HG02870 (cell line): ENCODE measurements around the gene ADRA1B.

ENCODE experiments used
- ATAC-seq: cut with Tn5 transposase; IDR thresholded peaks from one replicate; pipeline ENCODE4 v1.9.1; 2021; ENCODE audit warnings: mild to moderate bottlenecking, moderate library complexity; ENCODE audit not compliant: unreplicated experiment

Gene ADRA1B

DNA sequence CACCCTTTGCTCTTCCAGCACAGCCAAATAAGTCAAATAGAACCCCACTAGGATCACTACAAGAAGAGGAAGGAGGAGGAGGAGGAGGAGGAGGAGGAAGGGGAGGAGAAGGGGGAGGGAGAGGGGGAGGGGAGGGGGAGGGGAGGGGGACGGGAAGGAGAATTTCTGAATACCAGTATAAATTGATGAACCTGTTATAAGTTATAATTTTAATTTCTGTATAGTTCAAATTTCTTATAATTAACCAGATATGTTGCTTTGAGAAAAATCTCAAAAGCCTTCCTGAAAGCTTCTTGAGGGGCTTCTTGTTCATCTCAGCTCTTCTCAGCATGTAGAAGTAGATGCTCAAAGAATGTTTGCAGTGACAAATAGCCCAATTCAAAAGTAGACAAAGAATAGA lies 15.0 kb upstream of the ADRA1B start:
- no peak for ATAC-seq

DNA sequence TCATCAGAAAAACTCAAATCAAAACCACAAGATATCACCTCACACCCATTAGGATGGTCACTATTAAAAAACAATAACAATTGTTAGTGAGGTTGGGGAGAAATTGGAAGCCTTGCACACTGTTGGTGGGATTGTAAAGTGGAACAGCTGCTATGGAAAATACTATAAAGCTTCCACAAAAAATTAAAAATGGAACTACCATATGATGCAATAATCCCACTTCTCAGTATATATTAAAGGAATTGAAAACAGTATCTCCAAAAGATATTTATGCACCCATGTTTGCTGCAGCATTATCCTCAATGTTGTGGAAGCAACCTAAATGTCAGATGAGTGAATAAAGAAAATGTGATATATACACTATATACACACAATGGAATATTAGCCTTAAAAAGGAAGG lies 14.5 kb upstream of the ADRA1B start:
- ATAC-seq, result no peak

DNA sequence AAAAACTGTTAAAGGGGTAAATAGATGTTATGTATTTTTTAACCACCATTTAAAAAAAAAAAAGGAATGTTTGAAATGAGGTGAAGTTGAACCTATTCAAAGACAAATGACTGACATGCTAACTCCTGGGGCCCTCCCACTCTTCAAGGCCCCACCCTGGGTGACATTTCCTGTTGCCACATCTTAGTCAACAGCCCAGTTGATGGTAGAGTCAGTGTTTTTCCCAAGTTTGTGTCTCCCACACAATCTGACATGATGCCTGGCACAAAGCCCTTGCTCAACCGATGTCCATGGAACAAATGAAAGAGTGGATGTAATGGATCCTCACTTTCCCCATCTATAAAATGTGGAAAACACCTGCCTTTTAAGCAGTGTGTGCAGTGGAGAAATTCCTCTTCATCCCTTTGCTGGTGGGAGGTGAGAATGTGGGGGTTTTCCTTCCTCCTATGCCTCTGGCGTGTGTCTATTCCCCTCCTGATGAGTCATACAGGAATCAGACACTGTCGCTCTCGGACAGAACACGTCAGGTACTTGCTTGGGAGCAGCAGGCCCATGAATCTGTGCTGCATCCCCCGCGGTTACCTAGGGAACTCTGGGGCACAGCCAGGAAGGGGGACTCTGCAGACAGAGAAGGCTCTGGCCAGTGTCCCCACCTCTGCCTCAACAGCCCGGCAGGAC lies 13.7 kb upstream of the ADRA1B start:
- no peak for ATAC-seq

- ATAC-seq, result no peak
Observed at GRCh38 chr5:159903131-159903530, 13.2 kb upstream of the ADRA1B start.

- no peak for ATAC-seq
Observed at GRCh38 chr5:159904874-159905273, 11.4 kb upstream of the ADRA1B start.

- no peak for ATAC-seq
Observed at GRCh38 chr5:159905496-159905895, 10.8 kb upstream of the ADRA1B start.

GRCh38 chr5:159906463-159906862 lies 9.8 kb upstream of the ADRA1B start:
- ATAC-seq, result no peak

GRCh38 chr5:159906943-159907342 lies 9.3 kb upstream of the ADRA1B start:
- no peak for ATAC-seq

DNA sequence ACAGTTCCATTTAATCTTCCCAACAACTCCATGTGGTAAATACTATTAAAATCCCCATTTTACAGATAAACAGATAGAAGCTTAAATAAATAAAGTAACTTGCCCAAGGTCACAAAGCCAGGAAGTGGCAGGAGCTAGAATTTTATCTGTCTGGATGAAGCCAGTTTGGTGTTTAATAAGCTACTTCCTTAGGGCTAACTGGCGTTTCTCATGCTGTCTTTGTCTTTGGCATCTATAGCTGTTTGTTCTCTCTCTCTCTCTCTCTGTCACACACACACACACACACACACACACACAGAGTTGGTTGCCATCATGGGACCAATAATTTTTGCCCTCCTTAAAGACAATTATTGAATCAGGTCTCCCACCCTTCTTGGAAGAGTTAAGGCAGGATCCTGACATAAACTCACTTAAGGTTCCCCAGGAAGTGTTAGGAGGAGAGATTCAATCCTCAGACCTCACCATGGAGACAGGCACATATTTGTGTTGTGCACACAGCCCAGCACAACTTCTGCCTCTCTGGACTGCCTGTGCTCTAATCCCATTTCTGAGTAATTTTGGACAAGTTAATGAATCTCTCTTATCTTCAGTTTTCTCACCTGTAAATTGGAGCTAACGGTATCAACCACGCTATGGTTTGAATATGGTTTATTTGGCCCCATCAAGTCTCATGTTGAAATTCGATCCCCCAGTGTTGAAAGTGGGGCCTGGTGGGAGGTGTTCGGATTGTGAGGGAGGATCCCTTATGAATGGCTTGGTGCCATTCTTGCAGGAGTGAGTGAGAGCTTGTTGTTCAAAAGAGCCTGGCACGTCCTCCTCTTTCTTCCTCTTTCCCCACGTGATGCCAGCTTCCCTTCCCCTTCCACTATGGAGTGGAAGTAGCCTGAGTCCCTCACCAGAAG lies 8.3 kb upstream of the ADRA1B start:
- ATAC-seq, result no peak

- ATAC-seq, result no peak
Observed at GRCh38 chr5:159908591-159908940, 7.7 kb upstream of the ADRA1B start.

DNA sequence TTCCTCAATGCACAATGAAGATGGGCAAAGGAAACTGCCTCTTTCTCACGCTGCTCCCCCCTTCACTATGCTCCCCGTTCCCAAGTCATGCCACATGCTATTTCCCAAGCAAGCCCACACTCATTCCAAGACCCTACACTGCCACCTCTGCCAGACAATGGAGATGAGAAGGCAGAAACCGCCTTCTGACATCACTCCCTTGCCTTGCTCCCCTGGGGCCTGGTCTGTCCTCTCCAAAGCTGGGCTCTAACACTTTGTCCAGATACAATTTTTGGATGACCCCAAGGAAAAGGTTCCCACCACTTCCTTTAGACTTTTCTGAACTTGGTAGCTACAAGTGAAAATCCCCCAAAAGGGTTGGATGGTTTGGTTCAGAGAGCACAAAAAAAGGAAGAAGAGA lies 7.2 kb upstream of the ADRA1B start:
- ATAC-seq, result no peak

DNA sequence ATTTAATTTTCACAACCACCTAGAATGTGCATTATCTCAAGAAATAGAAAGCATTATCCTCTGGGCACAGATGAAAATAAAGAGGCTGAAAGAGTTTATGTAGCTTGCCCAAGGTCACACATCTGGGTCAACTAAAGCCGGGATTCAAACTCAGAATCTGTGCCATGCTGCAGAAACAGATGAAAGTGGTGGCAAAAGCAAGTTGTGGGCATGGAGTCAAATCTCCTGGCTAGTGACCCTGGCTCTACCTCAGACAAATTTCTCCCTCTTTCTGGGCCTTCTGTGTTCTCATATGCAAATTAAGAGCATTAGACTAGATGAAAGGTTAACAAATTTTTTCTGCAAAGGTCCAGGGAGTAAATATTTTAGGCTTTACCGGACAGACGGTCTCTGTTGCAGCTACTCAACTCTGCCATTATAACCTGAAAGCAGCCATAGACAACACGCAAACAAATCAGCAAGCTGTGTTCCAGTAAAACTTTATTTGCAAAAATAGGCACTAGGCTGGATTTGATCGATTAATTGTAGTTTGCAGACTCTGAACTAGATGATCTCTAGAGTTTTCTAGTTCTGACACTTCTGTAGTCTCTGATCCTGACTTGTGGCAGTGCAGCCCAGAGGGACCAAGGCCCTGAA lies 6.0 kb upstream of the ADRA1B start:
- ATAC-seq, result no peak

DNA sequence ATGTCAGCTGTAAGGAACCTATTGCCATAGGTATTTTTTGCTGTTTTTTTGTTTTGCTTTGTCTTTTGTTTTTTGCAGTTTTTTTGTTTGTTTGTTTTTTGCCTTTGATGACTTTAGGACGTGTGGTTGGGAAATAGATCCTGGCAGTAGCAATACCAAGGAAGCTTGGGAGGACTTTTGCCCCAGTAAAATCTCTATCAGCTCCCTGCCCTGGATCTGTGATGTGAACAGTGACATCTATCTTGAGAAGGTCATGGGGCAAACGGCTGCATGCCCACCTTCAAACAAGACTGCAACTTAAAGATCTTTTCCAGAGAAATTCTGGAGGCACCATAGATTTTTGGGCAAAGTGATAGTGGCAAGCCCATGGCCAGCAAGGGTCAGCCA lies 5.4 kb upstream of the ADRA1B start:
- no peak for ATAC-seq

- no peak for ATAC-seq
Observed at GRCh38 chr5:159911349-159911748, 4.9 kb upstream of the ADRA1B start.

GRCh38 chr5:159912033-159912800 lies 4.1 kb upstream of the ADRA1B start:
- ATAC-seq, result no peak

GRCh38 chr5:159913048-159913447 lies 3.2 kb upstream of the ADRA1B start:
- no peak for ATAC-seq

GRCh38 chr5:159913501-159913900 lies 2.8 kb upstream of the ADRA1B start:
- no peak for ATAC-seq

DNA sequence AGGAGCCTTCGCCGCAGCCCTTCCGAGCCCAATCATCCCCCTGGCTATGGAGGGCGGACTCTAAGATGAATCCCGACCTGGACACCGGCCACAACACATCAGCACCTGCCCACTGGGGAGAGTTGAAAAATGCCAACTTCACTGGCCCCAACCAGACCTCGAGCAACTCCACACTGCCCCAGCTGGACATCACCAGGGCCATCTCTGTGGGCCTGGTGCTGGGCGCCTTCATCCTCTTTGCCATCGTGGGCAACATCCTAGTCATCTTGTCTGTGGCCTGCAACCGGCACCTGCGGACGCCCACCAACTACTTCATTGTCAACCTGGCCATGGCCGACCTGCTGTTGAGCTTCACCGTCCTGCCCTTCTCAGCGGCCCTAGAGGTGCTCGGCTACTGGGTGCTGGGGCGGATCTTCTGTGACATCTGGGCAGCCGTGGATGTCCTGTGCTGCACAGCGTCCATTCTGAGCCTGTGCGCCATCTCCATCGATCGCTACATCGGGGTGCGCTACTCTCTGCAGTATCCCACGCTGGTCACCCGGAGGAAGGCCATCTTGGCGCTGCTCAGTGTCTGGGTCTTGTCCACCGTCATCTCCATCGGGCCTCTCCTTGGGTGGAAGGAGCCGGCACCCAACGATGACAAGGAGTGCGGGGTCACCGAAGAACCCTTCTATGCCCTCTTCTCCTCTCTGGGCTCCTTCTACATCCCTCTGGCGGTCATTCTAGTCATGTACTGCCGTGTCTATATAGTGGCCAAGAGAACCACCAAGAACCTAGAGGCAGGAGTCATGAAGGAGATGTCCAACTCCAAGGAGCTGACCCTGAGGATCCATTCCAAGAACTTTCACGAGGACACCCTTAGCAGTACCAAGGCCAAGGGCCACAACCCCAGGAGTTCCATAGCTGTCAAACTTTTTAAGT lies 819 bp downstream of the ADRA1B start:
- no peak for ATAC-seq

GRCh38 chr5:159917994-159918393 lies 1.7 kb downstream of the ADRA1B start:
- no peak for ATAC-seq

GRCh38 chr5:159921721-159922120 lies 5.4 kb downstream of the ADRA1B start:
- ATAC-seq, result no peak
